GM13977 (cell line): Measurements from ENCODE around the gene HPGD.

ENCODE experiments used
- DNase-seq: peaks from one replicate; pipeline ENCODE4 v3.0.0; 2012; ENCODE audit warnings: low spot score
- in situ Hi-C: fragments of 300-500 bp; cut with MboI; formaldehyde crosslinking; loops from one replicate; pipeline ENCODE4 v1.12.0; 2022; ENCODE audit warnings: low sequenced_read_pairs, low pct_unique_long_range_greater_than_20kb, mixed read lengths, inconsistent platforms; ENCODE audit not compliant: unreplicated experiment
- TF ChIP-seq, protein P1 (sequence below): IDR thresholded peaks from 2 replicates; pipeline ENCODE4 v1.5.1; 2012; ENCODE audit warnings: mild to moderate bottlenecking, control low read depth; ENCODE audit not compliant: insufficient read depth; ENCODE audit errors: extremely low read depth, missing control alignments

HPGD gene

GRCh38 chr4:174474457-174475075, 47.7 kb downstream of the HPGD start:
- TF ChIP-seq, protein P1, sequence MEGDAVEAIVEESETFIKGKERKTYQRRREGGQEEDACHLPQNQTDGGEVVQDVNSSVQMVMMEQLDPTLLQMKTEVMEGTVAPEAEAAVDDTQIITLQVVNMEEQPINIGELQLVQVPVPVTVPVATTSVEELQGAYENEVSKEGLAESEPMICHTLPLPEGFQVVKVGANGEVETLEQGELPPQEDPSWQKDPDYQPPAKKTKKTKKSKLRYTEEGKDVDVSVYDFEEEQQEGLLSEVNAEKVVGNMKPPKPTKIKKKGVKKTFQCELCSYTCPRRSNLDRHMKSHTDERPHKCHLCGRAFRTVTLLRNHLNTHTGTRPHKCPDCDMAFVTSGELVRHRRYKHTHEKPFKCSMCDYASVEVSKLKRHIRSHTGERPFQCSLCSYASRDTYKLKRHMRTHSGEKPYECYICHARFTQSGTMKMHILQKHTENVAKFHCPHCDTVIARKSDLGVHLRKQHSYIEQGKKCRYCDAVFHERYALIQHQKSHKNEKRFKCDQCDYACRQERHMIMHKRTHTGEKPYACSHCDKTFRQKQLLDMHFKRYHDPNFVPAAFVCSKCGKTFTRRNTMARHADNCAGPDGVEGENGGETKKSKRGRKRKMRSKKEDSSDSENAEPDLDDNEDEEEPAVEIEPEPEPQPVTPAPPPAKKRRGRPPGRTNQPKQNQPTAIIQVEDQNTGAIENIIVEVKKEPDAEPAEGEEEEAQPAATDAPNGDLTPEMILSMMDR, result no peak
- in situ Hi-C loops, result no loop called here
- no peak for DNase-seq

DNA sequence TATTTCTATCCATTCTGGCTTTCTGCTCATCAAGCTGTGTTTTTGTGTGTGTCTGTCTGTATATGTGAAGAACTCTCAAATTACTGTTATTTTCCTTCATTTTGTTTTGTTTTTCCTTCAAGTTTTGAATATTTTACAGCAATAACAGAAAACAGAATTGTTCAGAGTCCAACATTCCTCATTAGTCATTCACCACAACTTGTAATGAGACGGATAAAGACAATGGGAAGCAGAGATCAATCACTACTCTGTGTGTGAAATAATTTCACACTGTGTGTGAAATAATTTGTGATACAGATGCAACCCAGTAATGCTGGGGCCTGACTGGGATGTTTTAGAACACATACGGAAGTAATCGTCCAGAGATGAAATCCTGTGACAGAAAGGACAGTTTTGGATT, 55.2 kb downstream of the HPGD start:
- in situ Hi-C loops, result no loop called here
- no peak for DNase-seq
- TF ChIP-seq, protein P1, result no peak

GRCh38 chr4:174464949-174465348, 57.3 kb downstream of the HPGD start:
- in situ Hi-C loops, result no loop called here
- TF ChIP-seq, protein P1, result no peak
- no peak for DNase-seq

DNA sequence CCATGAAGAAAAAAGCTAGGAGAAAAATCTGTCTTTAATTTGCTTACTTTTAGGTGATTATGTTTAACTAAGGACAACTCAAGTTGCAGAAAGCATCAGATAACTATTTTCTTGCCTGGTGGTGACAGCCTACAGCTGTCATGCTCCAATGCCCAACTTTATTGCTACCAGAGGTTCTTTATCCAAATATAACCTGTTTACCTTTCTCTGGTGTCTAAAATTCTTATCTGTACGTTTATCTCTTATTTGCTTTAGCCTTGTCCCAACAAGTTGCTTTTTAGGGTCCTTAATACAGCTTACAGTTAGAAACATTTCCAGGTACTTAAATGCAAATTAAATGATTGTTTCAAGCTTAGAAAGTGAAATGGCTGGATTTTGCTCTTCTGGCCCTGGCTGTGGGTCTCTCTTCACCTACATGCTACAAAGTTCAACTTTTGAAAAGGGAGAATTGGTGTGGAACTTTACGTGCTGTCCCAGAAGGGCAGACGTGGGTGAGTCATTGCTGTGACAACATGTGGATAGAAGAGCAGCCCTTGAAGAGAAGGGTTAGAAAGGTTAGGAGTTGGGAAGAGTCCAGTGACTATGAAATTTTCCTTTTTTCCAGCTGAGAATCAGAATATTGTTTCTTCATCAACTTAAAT, 60.7 kb downstream of the HPGD start:
- in situ Hi-C loops, result no loop called here
- no peak for DNase-seq
- TF ChIP-seq, protein P1, result no peak

DNA sequence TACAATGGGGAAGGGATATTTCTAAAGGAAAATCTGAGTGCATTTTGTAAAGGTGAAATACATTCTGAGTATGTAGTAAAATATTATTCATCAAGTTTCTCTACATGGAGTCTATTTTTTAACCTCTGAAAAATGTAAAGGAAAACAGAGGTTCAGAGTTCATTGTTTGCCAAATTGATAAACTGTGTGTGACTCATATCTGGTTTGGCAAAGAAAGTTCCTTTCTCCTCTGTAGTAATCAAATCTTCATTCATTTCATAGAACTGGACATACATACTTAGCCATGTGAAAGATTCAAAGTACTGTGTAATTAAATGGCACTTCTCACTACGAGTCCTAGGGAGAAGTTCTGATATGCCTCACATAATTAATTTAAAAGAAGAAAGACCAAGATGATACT, 61.6 kb downstream of the HPGD start:
- in situ Hi-C loops, result no loop called here
- TF ChIP-seq, protein P1, result no peak
- no peak for DNase-seq

DNA sequence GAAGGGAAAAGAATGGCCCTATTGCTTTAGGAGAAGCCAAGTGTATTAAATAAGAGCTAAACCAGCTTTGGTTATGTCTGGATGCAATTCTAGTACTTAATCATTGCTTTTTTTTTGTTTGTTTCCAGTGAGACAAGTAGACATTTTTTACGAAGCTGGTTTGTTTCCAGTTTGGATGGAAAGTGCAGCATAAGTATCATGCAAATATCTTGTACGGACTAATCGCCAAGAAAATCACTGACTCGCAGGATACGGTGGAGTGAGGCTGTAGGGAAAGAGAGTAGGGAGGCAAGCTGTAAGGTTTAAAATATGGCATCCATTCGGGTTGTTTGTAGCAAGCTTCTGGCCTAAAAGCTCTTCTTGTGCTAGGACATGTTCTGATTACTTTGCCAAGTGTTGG, 64.8 kb downstream of the HPGD start:
- no peak for DNase-seq
- TF ChIP-seq, protein P1, result no peak
- in situ Hi-C loops, result no loop called here
